K562 (cell line): ENCODE data around the gene GATA1. TPM values are rescaled to one million over a fixed set of nuclear protein-coding genes. Genes with fewer than 3 reads are reported as not detected.
A peak's percentile ranks its signal among the peaks of the same experiment; 100 is the strongest.

Experiments
- ATF1 ChIP-seq, 2 experiments: fragments of 450-650 bp in 1 of 2; IDR thresholded peaks; 2 replicates each; pipeline ENCODE4 v1.6.1; 2016; ENCODE audit warnings: missing compliant biosample characterization in 1 of 2, missing genetic modification characterization in 1 of 2
- CXXC5 ChIP-seq: fragments of 250-450 bp; sonication (Bioruptor Pico); IDR thresholded peaks from 2 replicates; pipeline ENCODE4 v1.8.0; 2022; ENCODE audit warnings: inconsistent platforms, mild to moderate bottlenecking, moderate library complexity
- DACH1 ChIP-seq: fragments of 450-650 bp; IDR thresholded peaks from 2 replicates; pipeline ENCODE4 v1.6.1; 2018; ENCODE audit not compliant: partially characterized antibody
- DIDO1 ChIP-seq: fragments of 450-650 bp; IDR thresholded peaks from 2 replicates; pipeline ENCODE4 v1.6.1; 2016; ENCODE audit warnings: low read depth, missing biosample characterization, missing genetic modification characterization
- ELF1 ChIP-seq: fragments of 200-800 bp; sonication (Bioruptor generic); IDR thresholded peaks from 2 replicates; pipeline ENCODE4 v1.6.1; 2016; ENCODE audit warnings: missing genetic modification characterization, missing compliant biosample characterization
- GTF2B ChIP-seq: IDR thresholded peaks from 2 replicates; pipeline ENCODE4 v1.6.1; 2011; ENCODE audit not compliant: insufficient read length; ENCODE audit errors: extremely low read depth
- HDAC1 ChIP-seq, 2 experiments: fragments of 450-650 bp; IDR thresholded peaks; 2 replicates each; pipeline ENCODE4 v1.6.1; 2016 to 2017; ENCODE audit warnings: inconsistent platforms in 1 of 2, mild to moderate bottlenecking in 1 of 2, moderate library complexity in 1 of 2
- HDAC2 ChIP-seq: fragments of 450-650 bp; IDR thresholded peaks from 2 replicates; pipeline ENCODE4 v1.6.1; 2016; ENCODE audit warnings: mild to moderate bottlenecking
- MAFG ChIP-seq: fragments of 450-650 bp; conservative IDR thresholded peaks from 2 replicates; pipeline ENCODE4 v1.6.1; 2016; ENCODE audit warnings: missing genetic modification characterization, missing compliant biosample characterization
- MBD2 ChIP-seq: sonication (generic); IDR thresholded peaks from 2 replicates; pipeline ENCODE4 v1.6.1; 2016; ENCODE audit warnings: low read depth, borderline replicate concordance
- MLLT1 ChIP-seq, 2 experiments: fragments of 450-650 bp; IDR thresholded peaks; 2 replicates each; pipeline ENCODE4 v1.6.1; 2016
- NBN ChIP-seq: fragments of 450-650 bp; IDR thresholded peaks from 2 replicates; pipeline ENCODE4 v1.6.1; 2016; ENCODE audit warnings: low read depth, mild to moderate bottlenecking
- RB1 ChIP-seq: fragments of 450-650 bp; IDR thresholded peaks from 2 replicates; pipeline ENCODE4 v1.6.1; 2017; ENCODE audit warnings: low read depth, mild to moderate bottlenecking
- RBFOX2 ChIP-seq: fragments of 200-400 bp; formaldehyde crosslinking; IDR thresholded peaks from 2 replicates; pipeline ENCODE4 v1.6.1; 2017; ENCODE audit warnings: low read depth, mild to moderate bottlenecking, low read length, moderate library complexity
- SAFB ChIP-seq: fragments of 200-400 bp; formaldehyde crosslinking; IDR thresholded peaks from 2 replicates; pipeline ENCODE4 v1.6.1; 2017; ENCODE audit warnings: low read depth, low read length, borderline replicate concordance
- SIN3A ChIP-seq, 2 experiments: fragments of 150-350 bp in 1 of 2; IDR thresholded peaks; 2 replicates each; pipeline ENCODE4 v1.6.1; 2011 to 2016; ENCODE audit warnings: borderline replicate concordance in 2 of 2, low read depth in 2 of 2, low read length in 2 of 2, mild to moderate bottlenecking in 2 of 2, moderate library complexity in 2 of 2; ENCODE audit not compliant: control insufficient read depth in 1 of 2
- SP1 ChIP-seq: sonication (generic); formaldehyde crosslinking; IDR thresholded peaks from 2 replicates; pipeline ENCODE4 v1.8.1; 2022; ENCODE audit warnings: mild to moderate bottlenecking, missing genetic modification reagents
- SP2 ChIP-seq: IDR thresholded peaks from 2 replicates; pipeline ENCODE4 v1.6.1; 2011; ENCODE audit warnings: mild to moderate bottlenecking, low read depth, low read length, moderate library complexity; ENCODE audit not compliant: poor library complexity, severe bottlenecking; ENCODE audit errors: extremely low read depth
- SUPT5H ChIP-seq: fragments of 450-650 bp; IDR thresholded peaks from 2 replicates; pipeline ENCODE4 v1.6.1; 2016
- TBL1XR1 ChIP-seq, 2 experiments: IDR thresholded peaks; 2 replicates each; pipeline ENCODE4 v1.6.1; 2012; ENCODE audit warnings: improper control_type of control experiment in 2 of 2, low read length in 2 of 2, mild to moderate bottlenecking in 1 of 2
- ZFP1 ChIP-seq: fragments of 450-650 bp; formaldehyde crosslinking; IDR thresholded peaks from 2 replicates; pipeline ENCODE4 v1.4.0; 2020; ENCODE audit warnings: mild to moderate bottlenecking, mixed read lengths
- ZFP91 ChIP-seq: sonication (generic); formaldehyde crosslinking; IDR thresholded peaks from 2 replicates; pipeline ENCODE4 v1.8.0; 2022; ENCODE audit warnings: mild to moderate bottlenecking, missing genetic modification reagents
- ZNF408 ChIP-seq: fragments of 250-450 bp; sonication (Bioruptor Pico); IDR thresholded peaks from 2 replicates; pipeline ENCODE4 v1.4.0; 2020; ENCODE audit warnings: low read depth, mild to moderate bottlenecking, moderate library complexity
- polyA plus RNA-seq, 8 experiments: library from polyadenylated mRNA; depleted of rRNA in 4 of 8; stranded (reverse) in 5 of 8; unstranded in 3 of 8; fragments of >200 nt; fragmentation: Nextera tagmentation in 2 of 8; fragmentation: Illumina TruSeq in 1 of 8; extraction: Ambion mirVana in 2 of 8; extraction: Trizol in 1 of 8; gene quantifications; 2 replicates each; pipeline versions ENCODE4 v1.2.1 to v1.2.3, GENCODE V29; 2011 to 2014; ENCODE audit warnings: inconsistent platforms in 1 of 8, missing spikeins in 1 of 8
- total RNA-seq, 7 experiments: library from RNA; depleted of rRNA in 6 of 7; stranded (reverse); fragments of >200 nt in 6 of 7; fragmentation: Illumina TruSeq in 2 of 7; extraction: Trizol in 2 of 7; gene quantifications; 2 replicates each; pipeline versions ENCODE4 v1.2.1 to v1.2.3, GENCODE V29; 2011 to 2021; ENCODE audit warnings: low replicate concordance in 1 of 7

GATA1 gene
- total and polyA plus RNA-seq, 9 of the 15 experiments (the other 6 are each of a cell fraction or from before 2014, with no cell fraction given): 11.9 to 291 (median 116) TPM

- TF ChIP-seq CXXC5 (CRISPR knock-in tag) (peak; percentile 90), DACH1 (peak; percentile 93), ZFP1 (no peak), RB1 (peak; percentile 97), HDAC1 (IDR thresholded peaks at IDR 0.05) (peak in 1 of 2 experiments; percentile 90; a peak in 2 of 4 replicates), GTF2B (no peak), SP2 (peak; percentile 24), MAFG (0 out of 2 replicates have a peak, but pooled peaks have one; percentile 25), SUPT5H (peak; percentile 8; the same call in 1 of the 2 replicates), MBD2 (peak; percentile 58; the same call in 1 of the 2 replicates), HDAC2 (peak; percentile 60; the same call in 1 of the 2 replicates), ELF1 (tag) (0 out of 2 replicates have a peak, but pooled peaks have one; percentile 13), ZFP91 (CRISPR knock-in tag) (no peak), ATF1 (CRISPR knock-in tag; IDR thresholded peaks at IDR 0.05) (peak; percentile 81), ATF1 (tag; IDR thresholded peaks at IDR 0.05) (peak; percentile 100), SIN3A (IDR thresholded peaks at IDR 0.05; ENCODE audit: borderline replicate concordance in 2 of 2, control insufficient read depth in 1 of 2, low read depth in 2 of 2, low read length in 2 of 2) (peak; percentile 64 to 88; a peak in 2 of 4 replicates), DIDO1 (tag) (peak; percentile 87), SP1 (CRISPR knock-in tag) (peak; percentile 97), TBL1XR1 (IDR thresholded peaks at IDR 0.05; ENCODE audit: low read length in 2 of 2) (0 out of 4 replicates have a peak, but pooled peaks of 1 of the 2 experiments have one; percentile 57), RBFOX2 (peak; percentile 72), ZNF408 (CRISPR knock-in tag) (no peak), NBN (peak; percentile 80), MLLT1 (IDR thresholded peaks at IDR 0.05) (0 out of 4 replicates have a peak, but pooled peaks of 1 of the 2 experiments have one; percentile 45), SAFB (no peak)
Observed at GRCh38 chrX:48801280-48802088, 15.1 kb downstream of the GATA1 start, which contains the start of gene HDAC6 (continued).
